ENCODE measurements around the gene KNDC1. TPM values are rescaled to one million over a fixed set of nuclear protein-coding genes. Genes with fewer than 3 reads are reported as not detected.
"Not testable (repeated sequence)": the region's sequence is repeated elsewhere in the genome, so short reads cannot be mapped to it uniquely, and the experiment has no call there.

KNDC1 gene
- polyA plus RNA-seq (ENCODE audit: insufficient read length): 6.6 TPM

GRCh38 chr10:133159950-133160825 is at the start of gene KNDC1:
TSS of gene KNDC1 (plus strand) at chr10:133160219. CDS start at chr10:133160468, 249 bp downstream.
- no peak for DNase-seq (ENCODE audit: low read depth)

- DNase-seq (ENCODE audit: low read depth): no peak
These were observed 49.3 kb upstream of the KNDC1 start for GRCh38 chr10:133110609-133111275.

GRCh38 chr10:133111640-133112039 is 48.4 kb upstream of the KNDC1 start:
- not testable (repeated sequence) for DNase-seq (ENCODE audit: low read depth)

- DNase-seq (ENCODE audit: low read depth): no peak
These were observed 46.7 kb upstream of the KNDC1 start for GRCh38 chr10:133113146-133113830.

- DNase-seq (ENCODE audit: low read depth): no peak
These were observed 46.2 kb upstream of the KNDC1 start for GRCh38 chr10:133113847-133114246.

GRCh38 chr10:133114251-133114650 is 45.8 kb upstream of the KNDC1 start:
- no peak for DNase-seq (ENCODE audit: low read depth)

- DNase-seq (ENCODE audit: low read depth): no peak
These were observed 45.1 kb upstream of the KNDC1 start for GRCh38 chr10:133114726-133115452.

- no peak for DNase-seq (ENCODE audit: low read depth)
These were observed 44.6 kb upstream of the KNDC1 start for GRCh38 chr10:133115453-133115842.

GRCh38 chr10:133115976-133116375 is 44.0 kb upstream of the KNDC1 start:
- no peak for DNase-seq (ENCODE audit: low read depth)

- no peak for DNase-seq (ENCODE audit: low read depth)
These were observed 43.6 kb upstream of the KNDC1 start for GRCh38 chr10:133116455-133116854.

GRCh38 chr10:133117036-133117687 is 42.9 kb upstream of the KNDC1 start:
- DNase-seq (ENCODE audit: low read depth): no peak

GRCh38 chr10:133117688-133118071 is 42.3 kb upstream of the KNDC1 start:
- DNase-seq (ENCODE audit: low read depth): no peak

GRCh38 chr10:133121479-133121878 is 38.5 kb upstream of the KNDC1 start:
- DNase-seq (ENCODE audit: low read depth): no peak

GRCh38 chr10:133122171-133122935 is 37.7 kb upstream of the KNDC1 start:
- no peak for DNase-seq (ENCODE audit: low read depth)

- DNase-seq (ENCODE audit: low read depth): no peak
These were observed 36.8 kb upstream of the KNDC1 start for GRCh38 chr10:133123050-133123745.

- no peak for DNase-seq (ENCODE audit: low read depth)
These were observed 36.2 kb upstream of the KNDC1 start for GRCh38 chr10:133123746-133124356.

- DNase-seq (ENCODE audit: low read depth): no peak
These were observed 35.4 kb upstream of the KNDC1 start for GRCh38 chr10:133124357-133125211.

GRCh38 chr10:133125901-133126300 is 34.1 kb upstream of the KNDC1 start:
- no peak for DNase-seq (ENCODE audit: low read depth)

Measured in forelimb muscle (tissue), 1 donor.